Measurements from ENCODE around the gene KIAA0232. TPM values are rescaled to one million over a fixed set of nuclear protein-coding genes. Genes with fewer than 3 reads are reported as not detected.

KIAA0232 gene
- polyA plus RNA-seq, 1 donor from 2014 or later: 57.6 TPM

GRCh38 chr4:6804082-6804752, 21.7 kb downstream of the KIAA0232 start:
- no peak for TF ChIP-seq CTCF (IDR thresholded peaks at IDR 0.05; ENCODE audit: poor library complexity, severe bottlenecking)
- no peak for TF ChIP-seq SMC3 (conservative IDR thresholded peaks at IDR 0.05; ENCODE audit: poor library complexity)
- TF ChIP-seq REST (IDR thresholded peaks at IDR 0.05; ENCODE audit: borderline replicate concordance): no peak
- TF ChIP-seq MXI1 (conservative IDR thresholded peaks at IDR 0.05; ENCODE audit: poor library complexity, severe bottlenecking): no peak
- no peak for TF ChIP-seq RAD21 (conservative IDR thresholded peaks at IDR 0.05)
- no peak for TF ChIP-seq EZH2 (IDR thresholded peaks at IDR 0.05; ENCODE audit: borderline replicate concordance, insufficient read depth, low read length, poor library complexity, severe bottlenecking)
- no peak for TF ChIP-seq TAF1 (IDR thresholded peaks at IDR 0.05; ENCODE audit: low read depth)
- TF ChIP-seq EP300 (conservative IDR thresholded peaks at IDR 0.05; ENCODE audit: poor library complexity, severe bottlenecking): no peak
- no peak overlapping the region for H3K4me2 ChIP-seq (ENCODE audit: low read length)
- no peak overlapping the region for H3K4me3 ChIP-seq (ENCODE audit: low read length)
- H3K9me3 ChIP-seq (ENCODE audit: low read length): no peaks in the 10 kb centered on the region
- H3K27ac ChIP-seq (ENCODE audit: low read length): no peak overlapping the region
- no peaks in the 10 kb centered on the region for H3K9me2 ChIP-seq (ENCODE audit: insufficient read depth, low read length)
- H4K20me1 ChIP-seq (ENCODE audit: insufficient read depth): peaks cover 3% of the 10 kb centered on the region
- no peaks in the 10 kb centered on the region for H3K36me3 ChIP-seq (ENCODE audit: insufficient read depth, low read length)
- H2AFZ ChIP-seq (ENCODE audit: low read depth, low read length): no peak overlapping the region
- peaks cover 94% of the 10 kb centered on the region for H3K79me2 ChIP-seq (replicated peaks; ENCODE audit: insufficient read depth, low read length)
- H3K9ac ChIP-seq (ENCODE audit: low read length): no peak overlapping the region
- H3K27me3 ChIP-seq (ENCODE audit: insufficient read depth, low read depth, low read length): no peaks in the 10 kb centered on the region
- H3F3A ChIP-seq (ENCODE audit: insufficient read depth, low read length, poor library complexity, severe bottlenecking): no peaks in the 10 kb centered on the region

- Histone ChIP-seq H3K27me3 (ENCODE audit: insufficient read depth, low read depth, low read length) (no peaks in the 10 kb centered on the region), H3K9ac (ENCODE audit: low read length) (no peak overlapping the region), H3K27ac (ENCODE audit: low read length) (no peak overlapping the region), H4K20me1 (ENCODE audit: insufficient read depth) (no peaks in the 10 kb centered on the region), H3K4me3 (ENCODE audit: low read length) (no peak overlapping the region), H3F3A (ENCODE audit: insufficient read depth, low read length, poor library complexity, severe bottlenecking) (no peaks in the 10 kb centered on the region), H3K79me2 (replicated peaks; ENCODE audit: insufficient read depth, low read length) (peaks cover 91% of the 10 kb centered on the region), H3K9me2 (ENCODE audit: insufficient read depth, low read length) (no peaks in the 10 kb centered on the region), H3K4me2 (ENCODE audit: low read length) (no peak overlapping the region), H2AFZ (ENCODE audit: low read depth, low read length) (no peak overlapping the region), H3K36me3 (ENCODE audit: insufficient read depth, low read length) (peaks cover 6% of the 10 kb centered on the region), H3K9me3 (ENCODE audit: low read length) (no peaks in the 10 kb centered on the region)
- TF ChIP-seq REST (IDR thresholded peaks at IDR 0.05; ENCODE audit: borderline replicate concordance) (no peak), TAF1 (IDR thresholded peaks at IDR 0.05; ENCODE audit: low read depth) (no peak), RAD21 (conservative IDR thresholded peaks at IDR 0.05) (no peak), EZH2 (IDR thresholded peaks at IDR 0.05; ENCODE audit: borderline replicate concordance, insufficient read depth, low read length, poor library complexity, severe bottlenecking) (no peak), EP300 (conservative IDR thresholded peaks at IDR 0.05; ENCODE audit: poor library complexity, severe bottlenecking) (no peak), SMC3 (conservative IDR thresholded peaks at IDR 0.05; ENCODE audit: poor library complexity) (no peak), MXI1 (conservative IDR thresholded peaks at IDR 0.05; ENCODE audit: poor library complexity, severe bottlenecking) (no peak), CTCF (IDR thresholded peaks at IDR 0.05; ENCODE audit: poor library complexity, severe bottlenecking) (no peak), POLR2AphosphoS5 (IDR thresholded peaks at IDR 0.05) (no peak)
Observed at GRCh38 chr4:6806924-6807626, 24.5 kb downstream of the KIAA0232 start.

Measured in neural cell (in vitro differentiated cells).